HG02981 (cell line): ENCODE measurements around the gene PHYH.
"Not testable (repeated sequence)": the region's sequence is repeated elsewhere in the genome, so short reads cannot be mapped to it uniquely, and the experiment has no call there.

Source experiments
- ATAC-seq: cut with Tn5 transposase; IDR thresholded peaks from one replicate; pipeline ENCODE4 v1.9.1; 2021; ENCODE audit warnings: mild to moderate bottlenecking, moderate library complexity; ENCODE audit not compliant: unreplicated experiment

Gene PHYH

DNA sequence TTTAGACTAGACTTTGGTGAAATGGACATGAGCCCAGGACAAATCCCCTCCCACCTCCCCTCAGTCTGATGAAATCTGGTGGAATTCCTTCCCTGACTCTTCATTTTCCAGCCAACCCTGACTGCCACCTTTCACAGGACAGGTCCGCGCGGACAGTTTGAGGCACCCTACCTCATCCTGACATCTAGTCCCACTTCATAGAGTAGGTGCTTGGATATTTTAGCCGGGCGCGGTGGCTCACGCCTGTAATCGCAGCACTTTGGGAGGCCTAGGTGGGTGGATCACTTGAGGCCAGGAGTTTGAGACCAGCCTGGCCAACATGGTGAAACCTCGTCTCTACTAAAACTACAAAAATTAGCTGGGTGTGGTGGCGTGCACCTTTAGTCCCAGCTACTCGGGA is 23.7 kb downstream of the PHYH start:
- ATAC-seq = not testable (repeated sequence)

DNA sequence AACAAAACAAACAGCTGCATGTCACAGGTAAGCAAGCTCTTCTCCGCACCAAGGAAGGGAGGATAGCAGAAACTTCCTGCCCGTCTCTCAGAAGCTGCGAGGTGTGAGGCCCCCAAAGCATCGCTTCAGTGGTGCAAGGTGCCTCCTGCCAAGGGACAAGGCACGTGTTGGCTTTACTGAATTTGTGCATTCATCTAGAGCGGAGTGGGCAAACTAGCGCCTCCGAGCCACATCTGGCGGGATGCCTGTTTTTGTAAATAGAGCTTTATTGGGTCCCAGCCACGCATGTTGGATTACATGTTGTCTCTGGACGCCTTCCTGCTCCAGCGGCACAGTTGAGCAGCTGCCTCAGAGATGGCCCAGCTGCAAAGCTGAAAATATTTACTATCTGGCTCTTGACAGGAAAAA is 27.7 kb downstream of the PHYH start:
- no peak for ATAC-seq

DNA sequence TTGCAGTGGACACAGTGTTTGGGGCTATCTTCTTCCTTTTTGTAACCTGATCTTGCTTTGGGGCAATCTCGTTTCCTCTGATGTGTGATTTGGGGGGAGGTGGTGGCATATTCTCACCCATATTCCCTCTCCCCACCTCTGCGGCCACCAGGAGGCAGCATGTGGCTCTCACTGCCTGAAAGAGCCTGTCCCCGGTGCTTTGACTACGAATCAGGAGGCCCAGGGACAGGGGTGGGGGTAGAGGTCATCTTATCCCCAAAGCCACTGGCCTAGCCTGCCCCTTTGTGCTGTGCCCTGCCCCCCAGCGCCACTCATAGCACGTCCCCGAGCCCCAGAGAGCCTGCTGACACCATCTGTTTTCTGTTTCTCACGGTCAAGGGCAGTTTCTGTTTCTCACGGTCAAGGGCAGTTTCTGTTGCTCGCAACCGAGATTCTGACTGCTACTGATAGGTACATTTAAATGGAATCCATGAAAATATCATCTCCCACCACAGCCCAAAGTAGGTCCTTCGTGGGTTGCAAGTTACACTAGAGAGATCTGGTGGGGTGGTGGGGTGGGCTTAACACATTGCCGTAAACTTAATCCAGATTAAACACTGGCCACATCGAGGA is 28.2 kb downstream of the PHYH start:
- no peak for ATAC-seq

DNA sequence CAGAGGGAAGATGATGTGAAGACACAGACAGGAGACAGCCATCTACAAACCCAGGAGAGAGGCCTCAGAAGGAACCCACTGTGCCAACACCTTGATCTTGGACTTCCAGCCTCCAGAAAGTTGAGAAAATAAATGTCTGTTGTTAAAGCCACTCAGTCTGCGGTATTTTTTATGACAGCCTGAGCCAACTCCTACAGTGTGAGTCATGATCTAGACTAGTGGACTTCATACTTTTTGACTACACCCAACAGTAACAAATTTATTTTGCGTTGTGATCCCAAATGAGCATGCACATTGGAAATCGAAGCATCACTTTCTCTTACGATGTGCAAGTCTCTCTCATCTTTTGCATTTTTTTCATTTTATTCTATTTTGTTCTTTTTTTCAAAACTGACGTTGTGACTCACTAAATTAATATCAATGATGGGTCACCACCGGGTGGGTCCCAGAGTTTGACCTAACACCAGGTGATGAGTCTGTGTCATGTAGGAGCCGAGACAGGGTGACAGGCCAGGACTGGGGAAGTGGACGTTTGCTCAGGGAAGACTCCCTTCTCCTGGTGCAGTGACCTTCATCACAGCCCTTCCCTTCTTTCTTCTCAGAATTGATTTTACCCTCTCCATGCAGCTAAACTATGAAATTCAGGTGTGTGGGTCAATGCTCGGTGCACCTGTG is 28.9 kb downstream of the PHYH start:
- no peak for ATAC-seq

DNA sequence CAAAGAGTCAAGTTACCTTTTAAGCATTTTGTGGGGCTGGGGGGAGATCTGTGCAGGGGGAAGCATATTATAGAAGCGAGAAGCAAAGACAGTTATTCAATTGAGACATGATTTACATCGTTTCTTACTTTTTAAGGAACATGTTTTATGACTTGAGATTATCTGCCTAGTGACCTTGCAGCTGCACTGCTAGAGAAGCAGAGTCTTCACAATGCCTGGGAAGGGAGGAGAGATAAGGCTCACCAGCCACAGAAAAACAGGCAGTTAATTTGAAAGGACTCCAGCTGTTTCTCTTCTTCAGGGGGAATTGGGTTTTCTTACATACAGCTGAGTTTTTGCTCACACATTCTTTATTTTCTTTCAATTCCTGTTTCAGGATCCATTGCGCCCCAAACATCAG is 31.0 kb downstream of the PHYH start:
- ATAC-seq = no peak

DNA sequence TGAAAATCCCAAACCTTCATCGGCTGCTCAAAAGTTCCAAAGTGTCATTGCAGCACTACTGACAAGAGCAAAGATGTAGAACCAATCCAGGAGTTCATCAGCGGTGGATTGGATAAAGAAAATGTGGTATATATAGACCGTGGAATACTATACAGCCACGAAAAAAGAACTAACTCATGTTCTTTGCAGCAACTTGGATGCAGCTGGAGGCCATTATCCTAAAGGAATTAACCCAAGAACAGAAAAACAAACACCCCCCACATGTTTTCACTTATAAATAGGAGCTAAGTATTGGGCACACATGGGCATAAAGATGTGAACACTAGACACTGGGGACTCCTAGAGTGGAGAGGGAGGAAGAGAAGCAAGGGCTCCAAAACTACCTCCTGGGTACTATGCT is 31.6 kb downstream of the PHYH start:
- no peak for ATAC-seq

DNA sequence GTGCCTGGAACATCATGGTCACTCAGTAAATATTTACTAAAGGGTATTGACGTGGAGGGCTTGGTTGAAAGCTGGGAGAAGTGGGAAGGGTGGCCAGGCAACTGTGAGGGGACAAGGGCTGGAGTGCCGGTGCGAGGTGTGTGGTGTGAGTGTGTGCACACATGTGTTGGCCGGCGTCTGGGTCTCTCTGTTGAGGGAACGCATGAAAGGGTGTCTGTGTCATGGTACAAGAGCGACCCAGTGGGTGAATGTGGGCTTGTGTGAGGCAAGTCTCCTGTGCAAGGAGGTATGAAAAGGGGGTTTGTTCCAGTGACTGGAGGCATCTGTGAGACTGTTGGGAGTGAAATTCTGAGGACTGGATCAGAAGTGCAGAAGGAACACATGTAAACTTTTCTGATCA is 36.3 kb downstream of the PHYH start:
- no peak for ATAC-seq

DNA sequence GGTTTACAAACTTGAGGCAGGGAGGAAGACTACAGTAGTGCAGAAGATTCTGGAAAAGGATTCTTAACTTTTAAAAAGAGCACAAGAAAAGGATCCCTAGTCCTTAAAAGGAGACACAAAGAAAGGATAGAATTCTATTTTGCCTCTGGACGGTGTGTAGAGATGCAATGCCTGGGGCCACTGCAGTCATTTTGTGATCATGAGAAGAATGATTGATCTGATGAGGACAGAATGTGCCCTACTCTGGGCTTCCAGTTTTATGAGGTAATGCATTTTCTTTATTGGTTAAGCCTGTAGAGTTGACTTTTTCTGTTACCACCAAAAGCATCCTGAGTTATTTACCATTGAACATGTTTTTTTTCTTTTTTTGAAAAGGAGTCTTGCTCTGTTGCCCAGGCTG is 37.4 kb downstream of the PHYH start:
- ATAC-seq = no peak

DNA sequence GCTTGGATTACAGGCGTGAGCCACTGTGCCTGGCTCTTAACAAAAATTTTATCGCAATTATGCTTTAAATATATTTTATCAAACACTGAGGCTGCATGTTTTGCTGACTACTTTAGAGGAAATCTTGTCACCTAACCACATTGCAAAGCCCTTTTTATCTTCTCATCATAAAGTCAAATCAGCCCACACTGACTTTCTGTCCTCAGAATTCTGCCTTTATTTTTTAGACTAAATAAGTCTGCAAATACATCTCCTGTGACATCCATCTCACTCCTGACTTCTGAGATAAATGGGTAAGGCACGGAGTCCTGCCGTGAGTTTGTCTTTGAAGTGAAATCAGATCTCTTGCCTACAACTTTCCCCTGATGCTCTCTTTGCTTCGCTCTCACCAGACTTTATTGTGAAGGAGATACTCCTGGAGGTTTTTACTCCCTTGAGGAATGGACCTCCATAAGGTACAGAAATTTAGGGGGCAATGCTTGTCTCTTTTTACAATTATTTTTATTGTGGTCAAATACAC is 42.2 kb downstream of the PHYH start:
- no peak for ATAC-seq

DNA sequence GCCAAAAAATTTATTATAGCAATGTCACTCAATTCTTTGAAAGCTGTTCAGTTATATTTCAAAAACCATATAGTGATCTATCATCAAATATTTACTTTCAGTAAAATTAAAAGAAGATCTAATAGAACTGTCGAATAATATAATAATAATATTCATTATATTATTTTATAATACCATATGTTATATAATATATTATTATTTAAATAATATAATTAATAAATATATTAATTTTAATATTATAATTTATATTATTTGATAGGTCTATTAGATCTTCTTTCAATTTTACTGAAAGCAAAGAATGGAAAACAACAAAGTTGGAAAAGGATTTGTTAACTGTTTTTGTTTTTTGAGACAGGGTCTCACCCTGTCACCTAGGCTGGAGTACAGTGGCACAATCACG is 43.2 kb downstream of the PHYH start:
- ATAC-seq = no peak

DNA sequence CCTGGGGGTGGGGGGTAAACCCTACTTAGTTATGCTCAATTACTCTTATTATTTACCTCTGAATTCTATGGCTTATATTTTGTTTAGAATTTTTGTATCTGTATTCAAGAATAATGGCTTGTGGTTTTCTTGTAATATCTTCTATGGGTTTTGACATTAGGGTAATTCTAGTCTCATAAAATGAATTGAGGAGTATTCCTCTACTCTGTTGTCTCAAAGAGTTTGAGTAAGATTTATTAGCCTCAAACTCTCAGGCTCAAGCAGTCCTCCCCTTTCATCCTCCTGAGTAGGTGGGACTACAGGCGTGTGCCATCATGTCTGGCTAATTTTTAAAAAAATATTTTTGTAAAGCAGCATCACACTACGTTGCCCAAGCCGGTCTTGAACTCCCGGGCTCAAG is 46.1 kb downstream of the PHYH start:
- ATAC-seq = no peak

DNA sequence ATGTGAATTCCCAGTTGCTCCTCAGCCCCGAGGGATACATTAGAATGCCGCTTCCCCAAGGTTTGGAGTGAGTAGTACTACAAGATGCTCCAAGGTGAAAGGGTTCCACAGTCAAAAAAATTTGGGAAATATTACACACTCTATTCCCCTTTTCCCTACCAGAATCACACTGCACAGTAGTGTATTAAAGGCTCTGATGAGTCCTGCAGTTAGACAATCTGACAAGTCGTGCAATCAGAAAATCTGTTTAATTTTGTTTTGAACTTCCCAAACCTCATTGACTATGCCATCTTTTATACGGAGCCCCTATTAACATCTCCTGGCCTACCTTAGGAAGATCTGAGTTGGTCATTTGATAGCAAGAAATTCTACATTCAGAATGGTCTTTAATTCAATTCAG is 52.1 kb downstream of the PHYH start:
- no peak for ATAC-seq

DNA sequence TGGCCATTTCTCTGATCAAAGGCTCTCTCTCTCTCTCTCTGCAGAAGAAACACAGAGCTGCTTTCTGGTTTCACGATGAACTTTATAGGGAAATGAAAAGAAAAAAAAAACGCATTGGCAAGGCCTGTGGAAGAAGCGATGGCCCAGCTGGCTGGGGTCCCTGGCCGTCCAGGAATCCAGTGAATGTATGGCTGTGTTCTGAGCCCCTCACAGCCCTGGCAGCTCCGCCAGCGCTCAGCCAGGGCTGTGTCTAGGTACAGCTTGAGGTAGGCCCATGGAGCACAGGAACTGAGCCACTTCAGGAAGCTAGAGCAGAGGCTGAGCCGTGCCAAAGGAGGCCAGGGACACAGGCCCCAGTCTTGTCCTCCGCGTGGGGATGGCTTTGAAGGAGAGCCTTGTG is 52.6 kb downstream of the PHYH start:
- no peak for ATAC-seq

DNA sequence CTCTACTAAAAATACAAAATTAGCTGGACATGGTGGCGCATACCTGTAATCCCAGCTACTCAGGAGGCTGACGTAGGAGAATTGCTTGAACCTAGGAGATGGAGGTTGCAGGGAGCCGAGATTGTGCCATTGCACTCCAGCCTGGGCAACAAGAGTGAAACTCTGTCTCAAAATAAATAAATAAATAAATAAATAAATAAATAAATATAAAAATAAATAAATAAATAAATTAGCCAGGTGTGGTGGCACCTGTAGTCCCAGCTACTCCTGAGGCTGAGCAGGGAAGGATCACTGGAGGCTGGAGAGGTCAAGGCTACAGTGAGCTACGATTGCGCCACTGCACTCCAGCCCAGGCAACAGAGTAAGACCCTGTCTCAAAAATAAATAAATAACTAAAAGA is 57.6 kb downstream of the PHYH start:
- not testable (repeated sequence) for ATAC-seq

DNA sequence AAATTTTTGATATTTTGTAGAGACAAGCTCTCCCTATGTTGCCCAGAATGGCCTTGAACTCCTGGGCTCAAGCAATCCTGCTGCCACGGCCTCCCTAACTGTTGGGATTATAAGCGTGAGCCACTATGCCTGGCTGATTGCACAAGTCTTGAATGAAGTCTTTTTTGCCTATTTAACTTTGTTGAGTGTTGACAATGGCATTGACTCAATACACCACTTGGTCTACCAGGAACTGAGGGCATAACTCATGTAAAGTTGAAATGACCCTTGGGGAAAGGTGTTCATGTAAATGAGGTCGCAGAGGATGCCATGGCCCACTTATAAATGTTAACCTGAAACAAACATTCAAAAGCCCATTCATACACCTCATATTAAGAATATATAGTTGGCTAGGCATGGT is 58.3 kb downstream of the PHYH start:
- ATAC-seq = no peak

DNA sequence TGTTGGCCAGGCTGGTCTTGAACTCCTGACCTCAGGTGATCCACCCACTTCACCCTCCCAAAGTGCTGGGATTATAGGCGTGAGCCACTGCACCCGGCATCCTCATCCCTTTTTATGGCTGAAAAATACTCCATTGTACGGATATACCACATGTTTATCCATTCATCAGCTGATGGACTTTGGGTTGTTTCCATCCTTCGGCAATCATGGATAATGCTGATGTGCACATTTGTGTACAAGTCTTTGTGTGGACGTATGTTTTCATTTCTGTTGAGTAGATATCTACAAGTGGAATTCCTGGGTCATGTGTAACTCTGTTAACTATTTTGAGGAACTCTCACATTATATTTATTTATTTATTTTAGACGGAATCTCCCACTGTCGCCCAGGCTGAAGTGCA is 59.9 kb downstream of the PHYH start:
- no peak for ATAC-seq

DNA sequence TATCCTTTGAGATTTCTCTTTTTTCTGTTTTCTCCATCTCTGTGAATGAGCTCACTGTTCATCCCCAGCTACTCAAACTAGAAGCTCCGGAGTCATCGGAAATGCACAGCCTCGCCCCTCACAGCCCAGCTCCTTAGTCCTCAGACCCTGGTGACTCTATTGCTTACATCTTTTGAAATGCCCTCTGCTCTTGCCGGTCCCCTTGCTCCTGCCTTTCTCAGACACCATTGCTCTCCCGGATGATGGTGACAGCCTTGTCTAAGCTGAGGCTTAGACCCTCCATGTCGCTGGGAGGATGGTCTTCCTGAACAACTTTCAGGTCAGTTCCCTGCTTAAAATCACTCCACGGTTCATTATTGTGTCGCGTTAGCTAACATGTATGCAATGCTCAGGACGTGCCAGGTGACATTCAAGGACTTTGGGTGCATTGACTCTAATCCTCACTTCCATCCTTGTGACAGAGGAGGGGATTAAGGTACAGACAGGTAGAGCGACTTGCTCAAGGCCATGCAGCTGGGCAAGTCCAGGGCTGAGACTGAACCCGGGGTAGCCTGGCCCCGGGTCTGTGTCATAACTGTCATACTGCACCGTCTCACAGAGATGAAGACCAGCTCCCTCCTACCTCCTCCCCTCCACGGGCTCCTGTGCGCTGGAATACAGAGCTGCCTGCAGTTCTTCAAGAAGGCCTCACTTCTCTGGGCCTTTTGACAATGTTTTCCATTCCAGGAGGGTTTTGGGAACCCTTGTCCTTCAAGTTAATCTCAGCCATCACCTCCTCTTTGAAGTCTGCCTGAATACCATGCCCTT is 61.4 kb downstream of the PHYH start:
- no peak for ATAC-seq

DNA sequence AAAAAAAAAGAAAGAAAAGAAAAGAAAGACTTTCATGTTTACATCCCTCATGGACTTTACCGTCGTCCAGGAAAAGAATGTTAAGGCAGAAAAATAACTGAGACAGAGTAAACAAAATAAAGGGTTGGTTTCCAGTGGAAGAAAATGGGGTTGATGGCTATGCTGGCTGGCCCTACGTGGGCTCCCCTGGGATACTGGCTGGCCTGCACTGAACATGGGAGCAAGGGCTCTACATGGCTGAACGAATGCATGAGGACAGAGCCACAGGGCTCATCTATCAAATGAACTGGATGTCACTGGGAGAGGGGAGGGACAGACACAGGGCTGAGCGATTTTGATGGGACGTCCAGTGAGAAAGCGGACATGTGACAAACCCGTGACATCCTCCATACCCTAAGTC is 63.2 kb downstream of the PHYH start:
- no peak for ATAC-seq

DNA sequence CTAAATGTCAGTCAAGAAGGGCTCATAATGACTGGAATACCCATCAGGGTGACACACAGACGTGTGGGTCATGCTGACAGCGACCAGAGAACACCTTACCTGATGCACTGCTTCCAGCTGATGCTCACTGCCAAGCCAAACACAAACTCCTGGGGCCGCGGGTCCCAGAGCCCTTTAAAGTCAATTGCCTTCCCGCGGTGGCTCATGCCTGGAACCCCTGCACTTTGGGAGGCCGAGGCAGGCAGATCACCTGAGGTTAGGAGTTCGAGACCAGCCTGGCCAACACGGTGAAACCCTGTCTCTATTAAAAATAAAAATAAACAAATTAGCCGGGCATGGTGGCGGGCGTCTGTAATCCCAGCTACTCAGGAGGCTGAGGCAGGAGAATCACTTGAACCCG is 65.1 kb downstream of the PHYH start:
- not testable (repeated sequence) for ATAC-seq

DNA sequence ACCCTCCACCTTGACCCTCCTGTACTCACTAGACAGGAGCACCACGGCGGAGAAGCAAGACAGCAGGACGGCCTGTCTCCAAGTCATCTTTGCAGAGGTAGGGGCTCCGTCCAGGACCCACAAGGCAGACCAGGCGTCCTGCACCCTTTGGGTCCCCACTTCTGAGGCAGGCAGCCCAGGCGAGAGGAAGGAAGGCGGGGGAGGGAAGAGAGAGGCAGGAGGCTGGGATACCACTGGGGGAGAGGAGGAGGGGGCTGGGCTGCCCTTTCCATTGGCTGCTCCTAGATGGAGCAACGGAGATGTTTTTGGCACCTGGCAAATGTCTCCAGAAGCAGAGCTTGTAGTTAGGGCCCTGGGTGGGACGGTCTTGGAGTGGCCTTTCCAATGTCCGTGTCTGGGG is 65.7 kb downstream of the PHYH start, which contains the start of gene UCMA:
Gene UCMA (minus strand): TSS at position 203 of the 400 bp plus-strand sequence. CDS start 116 bp downstream, at position 87.
- ATAC-seq = no peak

DNA sequence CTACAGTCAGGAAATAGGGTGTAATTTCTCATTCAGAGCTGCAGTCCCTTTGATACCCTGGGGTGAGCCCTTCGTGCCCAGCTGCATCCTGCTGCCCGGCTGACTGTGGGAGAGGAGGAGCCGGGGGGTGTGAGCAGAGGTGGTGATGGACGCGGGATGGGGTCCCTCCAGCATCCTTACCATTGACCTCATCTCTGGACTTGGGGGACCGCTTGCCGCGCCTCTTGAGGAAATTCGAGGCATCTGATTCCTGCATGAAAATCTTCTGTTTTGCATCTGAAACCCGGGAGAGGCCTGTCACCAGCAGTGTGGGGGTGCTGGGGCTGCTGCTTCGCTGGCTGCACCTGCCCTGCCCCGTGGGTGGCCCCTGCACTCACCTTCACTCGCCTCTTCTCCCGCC is 66.5 kb downstream of the PHYH start:
- no peak for ATAC-seq

DNA sequence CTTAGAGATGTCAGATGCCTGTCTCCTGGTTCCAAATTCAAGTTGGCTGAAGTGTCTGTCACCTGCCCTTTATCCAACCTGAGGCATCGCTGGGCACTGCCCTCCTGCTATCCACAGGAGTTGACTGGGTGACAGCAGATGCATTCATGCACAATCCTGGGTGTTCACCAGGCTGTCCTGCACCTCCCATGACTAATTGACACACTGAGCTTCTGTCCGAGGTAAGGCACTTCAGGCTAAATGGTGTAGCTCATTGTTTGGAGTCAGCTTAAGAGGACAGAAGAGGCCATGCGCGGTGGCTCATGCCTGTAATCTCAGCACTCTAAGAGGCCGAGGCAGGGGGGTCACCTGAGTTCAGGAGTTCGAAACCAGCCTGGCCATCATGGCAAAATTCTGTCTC is 68.1 kb downstream of the PHYH start:
- ATAC-seq = no peak
